GM19328 (cell line): ENCODE measurements around the gene VPS8.
"Not testable (repeated sequence)": the region's sequence is repeated elsewhere in the genome, so short reads cannot be mapped to it uniquely, and the experiment has no call there.

Source experiments
- ATAC-seq: cut with Tn5 transposase; IDR thresholded peaks from one replicate; pipeline ENCODE4 v1.9.1; 2021; ENCODE audit warnings: mild to moderate bottlenecking, moderate library complexity; ENCODE audit not compliant: unreplicated experiment

Gene VPS8

DNA sequence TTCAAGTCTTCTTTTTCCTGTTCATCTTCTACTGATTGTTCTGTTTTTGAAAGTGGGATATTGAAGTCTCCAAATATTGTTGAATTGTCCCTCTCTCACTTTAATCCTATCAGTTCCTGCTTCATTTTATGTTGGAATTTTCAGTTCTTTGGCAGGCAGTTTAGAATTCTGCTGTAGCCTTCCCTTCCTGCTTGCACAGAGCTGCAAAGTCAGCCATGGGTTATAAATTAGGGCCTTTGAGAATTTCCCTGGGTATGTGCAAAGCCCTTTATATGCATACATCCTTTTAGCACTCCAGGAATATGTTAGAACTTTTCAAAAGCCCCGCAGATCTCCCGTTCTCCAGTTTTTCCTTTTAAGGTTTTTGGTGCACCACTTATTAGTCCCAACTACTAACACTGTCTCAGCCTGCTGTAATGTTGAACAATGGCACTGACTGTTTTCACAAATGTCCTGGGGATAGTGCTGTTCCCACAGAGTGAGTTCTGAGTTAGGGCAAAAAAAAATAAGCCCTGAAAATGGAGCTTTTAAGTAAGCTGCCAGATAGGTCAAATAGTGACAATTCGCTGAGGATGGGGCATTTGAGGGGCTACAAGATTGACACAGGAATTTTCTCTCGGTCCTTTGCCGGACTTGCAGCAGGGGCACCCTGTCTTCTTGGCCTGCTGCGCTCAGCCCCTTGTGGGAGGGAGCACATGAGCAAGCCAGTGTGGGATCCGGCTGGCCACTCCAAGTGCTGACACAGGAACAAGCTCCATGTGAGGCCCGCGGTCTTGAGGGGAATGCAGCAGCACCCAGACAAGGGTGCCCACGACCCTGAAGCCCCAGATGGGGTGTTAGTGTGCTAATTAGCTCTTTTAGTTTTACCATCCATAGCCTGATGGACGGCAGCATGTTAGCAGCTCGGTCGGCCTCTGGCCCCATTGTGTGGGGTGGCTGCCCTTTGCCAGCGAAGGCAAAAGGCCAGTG lies 96.0 kb downstream of the VPS8 start:
- no peak for ATAC-seq

DNA sequence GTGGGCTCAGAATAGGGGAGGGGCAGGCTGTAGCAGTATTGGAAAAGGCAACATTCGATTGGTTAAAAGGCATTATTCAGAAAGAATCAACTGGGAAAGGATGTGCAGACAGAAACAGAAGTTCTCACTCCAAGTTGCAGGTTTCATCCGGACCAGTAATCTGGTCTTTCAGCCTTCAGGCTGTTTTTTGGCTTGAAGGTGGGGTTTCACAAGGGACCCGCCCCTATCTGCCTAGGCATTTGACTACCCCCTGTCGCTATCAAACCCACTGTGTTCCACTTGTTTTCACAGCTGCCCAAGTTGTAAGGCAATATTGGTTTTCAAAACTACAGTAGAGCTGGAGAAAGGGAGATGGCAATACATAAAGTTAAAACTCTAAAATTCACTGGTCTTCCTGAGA lies 96.9 kb downstream of the VPS8 start:
- no peak for ATAC-seq

DNA sequence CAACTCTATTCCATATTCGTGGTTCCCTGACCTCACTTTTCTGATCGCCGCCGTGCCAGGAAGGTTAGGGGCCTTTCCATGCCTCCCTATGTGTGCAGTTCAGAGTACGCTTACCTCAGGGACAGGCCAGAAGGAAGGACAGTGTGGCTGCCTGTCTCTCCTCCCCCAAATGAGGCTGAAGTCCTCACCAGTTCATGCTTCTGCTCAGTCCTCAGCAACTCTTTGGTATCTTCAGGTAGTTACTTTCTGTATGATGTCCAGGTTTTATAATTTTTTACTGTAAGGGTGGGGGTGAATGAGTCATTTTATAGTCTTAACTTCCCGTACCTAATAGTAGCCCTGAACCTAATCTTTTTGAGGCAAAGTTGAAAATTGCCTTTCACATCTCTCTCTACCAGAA lies 98.7 kb downstream of the VPS8 start:
- no peak for ATAC-seq

DNA sequence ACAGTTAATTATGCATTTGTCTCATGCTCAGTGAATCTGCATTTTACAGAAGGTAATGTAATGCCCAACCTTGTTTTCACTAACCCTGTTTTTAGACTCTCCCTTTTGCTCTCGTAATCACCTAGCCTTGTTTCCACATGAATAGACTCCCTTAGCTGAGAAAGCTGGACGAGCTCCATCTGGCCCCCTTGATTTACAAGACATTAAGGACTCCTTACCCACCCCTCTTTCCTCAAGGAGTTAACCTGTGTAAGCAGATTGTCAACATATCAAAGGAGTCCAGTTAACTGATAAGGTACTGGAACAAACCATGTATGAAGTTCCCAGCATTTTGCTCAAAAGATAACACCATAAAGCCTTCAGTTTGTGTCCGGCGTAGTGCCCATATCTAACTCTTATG lies 99.6 kb downstream of the VPS8 start:
- ATAC-seq, result no peak

DNA sequence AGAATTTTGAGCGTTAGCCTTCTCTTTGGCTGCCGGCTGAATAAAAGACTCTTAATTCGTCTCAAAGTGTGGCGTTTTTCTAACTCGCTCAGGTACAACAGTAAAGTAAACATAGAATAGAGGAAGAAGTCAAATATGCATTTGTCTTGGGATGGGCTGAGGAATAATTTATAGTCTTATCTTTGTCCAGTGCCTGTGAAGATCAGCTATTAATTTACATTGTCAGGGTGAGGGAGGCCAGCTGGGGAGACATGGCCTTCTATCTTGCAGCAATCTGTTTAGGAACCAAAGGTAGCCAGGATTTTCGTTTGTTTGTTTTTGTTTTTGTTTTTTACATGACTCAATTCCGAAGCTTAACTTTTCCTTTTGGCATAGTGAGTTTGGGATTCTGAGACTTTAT lies 100.2 kb downstream of the VPS8 start:
- no peak for ATAC-seq

DNA sequence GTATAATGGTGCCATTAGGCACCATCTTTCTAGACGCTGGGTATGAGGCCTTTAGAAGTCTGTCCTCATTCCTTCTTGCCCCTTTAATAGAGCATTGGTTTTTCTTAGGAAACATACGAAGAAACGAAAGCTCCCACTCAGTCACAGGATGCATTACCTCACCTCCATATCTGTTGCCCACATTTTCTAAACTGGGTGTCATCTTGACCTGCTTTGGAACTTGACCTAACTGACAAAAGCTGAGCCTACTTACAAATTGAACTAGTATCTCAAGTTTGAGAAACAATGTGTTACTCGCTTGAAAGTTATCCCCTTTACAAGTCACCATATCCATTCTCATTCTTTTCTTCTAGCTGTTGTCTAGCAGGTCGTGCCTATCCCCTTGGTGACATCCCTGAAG lies 102.7 kb downstream of the VPS8 start:
- no peak for ATAC-seq

DNA sequence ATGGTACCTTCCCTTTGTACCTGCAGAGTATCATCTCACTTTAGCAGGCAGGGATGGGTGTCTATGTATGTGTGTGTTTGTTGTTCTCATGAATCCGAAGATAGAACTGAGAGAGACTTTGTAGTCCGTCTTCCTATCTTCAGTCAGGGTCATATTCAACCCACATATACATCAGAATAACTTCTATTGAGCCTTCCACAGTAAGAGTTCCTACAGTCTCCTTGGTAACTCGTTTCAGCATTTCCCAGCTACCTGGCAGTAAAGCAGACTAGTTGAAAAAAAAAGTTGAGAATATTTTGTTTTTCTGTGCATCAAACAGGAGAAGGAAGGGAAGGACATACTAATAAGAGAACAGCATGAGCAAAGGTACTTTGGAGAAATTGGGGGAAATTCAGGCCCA lies 106.8 kb downstream of the VPS8 start:
- no peak for ATAC-seq

DNA sequence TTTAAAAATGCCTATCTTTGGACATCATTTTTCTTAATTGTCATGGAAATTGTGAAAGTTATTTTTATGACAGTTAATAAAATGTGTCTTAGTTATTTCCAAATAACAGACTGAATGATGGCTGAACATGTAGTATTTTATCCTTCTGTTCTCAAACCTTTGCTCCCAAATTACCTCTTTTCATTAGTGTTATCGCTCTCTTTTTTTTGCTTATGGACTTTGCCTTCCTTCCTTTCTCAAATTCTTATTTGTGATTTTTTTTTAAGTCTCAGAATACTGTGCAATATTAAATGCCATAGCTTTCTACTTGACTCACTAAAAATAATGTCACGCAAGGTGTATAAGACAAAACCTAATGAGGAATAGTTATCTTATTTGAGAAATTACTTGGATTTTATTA lies 107.7 kb downstream of the VPS8 start:
- ATAC-seq, result no peak

DNA sequence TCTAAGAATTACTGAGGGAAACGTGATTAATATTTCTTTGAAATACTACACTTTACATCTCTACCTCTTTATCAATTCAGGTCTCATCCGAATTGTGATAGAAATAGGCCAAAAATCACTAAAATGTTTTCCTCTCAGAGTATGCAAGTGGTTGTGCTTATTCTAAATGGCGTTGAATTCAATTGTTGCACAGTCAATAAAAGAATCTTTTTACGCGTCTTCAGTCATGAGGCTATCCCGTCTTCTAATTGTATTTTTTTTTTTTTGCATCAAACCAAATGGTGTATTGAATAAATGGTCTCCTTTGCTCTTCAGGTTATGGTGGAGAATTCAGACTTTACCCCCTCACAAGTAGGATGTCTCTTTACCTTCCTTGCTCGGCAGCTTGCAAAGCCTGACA lies 112.6 kb downstream of the VPS8 start:
- ATAC-seq, result no peak

DNA sequence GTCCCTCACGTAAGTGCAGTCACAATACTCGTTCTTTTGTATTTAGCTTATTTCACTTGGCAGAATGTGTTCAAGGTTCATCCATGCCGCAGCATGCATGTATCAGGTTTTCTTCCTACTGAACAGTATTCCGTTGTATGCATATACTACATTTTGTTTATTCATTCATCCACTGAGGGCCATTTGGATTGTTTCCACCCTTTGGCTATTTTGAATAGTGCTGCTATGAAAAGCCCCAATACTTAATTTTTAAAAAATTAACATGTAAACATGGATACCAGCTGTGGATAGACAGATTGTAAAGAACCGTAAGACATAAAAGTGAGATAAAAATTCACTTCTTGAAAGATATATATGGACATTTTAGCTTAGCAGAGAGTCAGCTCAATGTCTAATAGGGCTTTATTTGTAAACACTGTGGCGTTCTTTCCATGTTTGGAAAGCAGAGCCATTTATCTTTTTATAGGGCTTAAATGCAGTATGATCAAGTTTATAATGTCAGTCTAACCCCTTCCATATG lies 115.9 kb downstream of the VPS8 start:
- ATAC-seq, result no peak

DNA sequence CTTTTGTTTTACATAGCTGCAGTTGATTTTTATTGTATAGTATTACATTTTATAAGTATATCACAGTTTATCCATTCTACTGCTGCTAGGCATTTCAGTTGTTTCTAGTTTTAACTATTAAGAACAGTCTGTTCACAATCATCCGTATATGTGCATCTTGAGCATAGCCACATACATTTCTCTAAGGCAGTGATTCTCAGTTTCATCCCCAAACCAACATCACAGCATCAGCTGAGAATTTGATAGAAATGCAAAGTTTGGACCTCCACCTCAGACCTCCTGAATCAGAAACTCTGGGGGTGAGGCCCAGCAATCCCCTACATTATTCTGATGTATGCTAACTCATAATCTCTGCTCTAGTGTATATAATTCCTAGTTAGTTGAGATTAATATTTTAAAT lies 120.8 kb downstream of the VPS8 start:
- ATAC-seq, result no peak

DNA sequence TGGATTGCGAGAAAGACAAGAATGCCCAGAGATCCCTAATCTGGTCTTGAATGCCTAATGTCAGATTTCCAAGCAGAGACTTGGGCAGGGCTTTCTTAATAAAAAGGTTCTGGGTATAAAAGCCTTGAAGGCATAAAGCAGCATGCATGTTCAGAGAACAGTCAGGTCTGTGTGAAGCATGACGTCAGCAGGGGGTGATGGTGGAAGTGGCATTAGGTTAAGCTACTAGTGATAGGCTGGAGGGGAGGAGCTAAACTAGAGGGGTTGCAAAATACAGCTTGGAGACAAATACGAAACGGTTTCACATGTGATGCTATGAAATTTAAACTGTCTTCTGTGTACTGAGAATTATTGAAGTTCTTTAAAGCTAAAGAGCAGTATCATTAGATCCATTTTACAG lies 125.6 kb downstream of the VPS8 start:
- ATAC-seq, result no peak

DNA sequence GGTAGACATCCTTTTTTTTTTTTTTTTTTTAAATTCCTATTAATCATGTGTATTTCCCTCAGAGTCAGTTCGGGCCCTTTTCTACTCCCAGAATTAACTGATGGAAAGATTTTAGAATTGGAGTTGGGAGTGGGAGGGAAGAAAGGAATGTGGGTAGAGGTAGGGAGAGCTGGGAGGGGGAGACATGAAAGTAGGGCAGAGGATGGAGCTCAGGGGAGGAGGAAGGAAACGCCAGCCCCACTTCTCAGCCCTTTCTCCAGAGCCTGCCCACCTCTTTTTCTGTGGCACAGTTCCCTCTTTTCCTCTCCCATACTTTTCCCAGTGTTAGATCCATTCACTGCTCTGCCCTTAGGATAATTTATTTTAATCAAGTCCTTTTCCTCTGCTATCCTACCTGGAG lies 129.4 kb downstream of the VPS8 start:
- no peak for ATAC-seq

DNA sequence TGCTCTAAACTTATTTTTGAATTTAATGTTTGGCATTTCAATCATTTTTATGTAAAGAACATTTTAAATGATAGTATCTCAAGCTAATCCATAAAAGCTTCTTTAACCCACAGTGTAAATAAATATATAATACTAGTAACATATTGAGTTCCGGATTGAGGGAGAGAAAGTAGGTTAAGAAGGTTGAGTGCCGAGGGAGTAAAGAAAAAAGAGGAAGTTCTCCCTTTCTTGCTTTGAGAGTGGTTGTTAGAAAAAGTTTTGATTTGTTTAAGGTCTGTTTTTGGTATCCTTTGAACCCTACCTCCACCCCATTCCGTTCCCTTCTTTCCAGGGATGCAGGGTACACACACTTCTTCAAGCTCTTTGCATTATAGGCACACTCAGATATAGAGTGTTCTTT lies 130.8 kb downstream of the VPS8 start:
- no peak for ATAC-seq

DNA sequence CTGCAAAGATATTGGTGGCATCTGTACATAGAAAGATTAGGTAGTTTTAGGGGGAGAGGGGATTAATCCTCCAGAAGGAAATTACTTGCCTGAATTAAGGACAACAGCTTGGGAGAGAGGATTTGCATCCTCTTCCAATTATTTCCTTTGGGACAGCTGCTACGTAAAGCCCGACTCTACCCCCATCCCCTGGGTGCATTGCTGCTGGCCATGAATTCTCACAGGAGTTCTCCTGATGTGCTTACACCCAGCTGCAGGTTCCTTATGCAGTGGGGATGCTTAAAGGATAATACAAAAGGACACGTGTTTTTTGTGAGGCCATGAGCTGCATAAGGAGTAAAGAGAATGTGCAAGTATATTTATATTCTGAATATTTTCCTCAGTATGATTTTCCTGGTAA lies 132.3 kb downstream of the VPS8 start:
- ATAC-seq, result no peak

DNA sequence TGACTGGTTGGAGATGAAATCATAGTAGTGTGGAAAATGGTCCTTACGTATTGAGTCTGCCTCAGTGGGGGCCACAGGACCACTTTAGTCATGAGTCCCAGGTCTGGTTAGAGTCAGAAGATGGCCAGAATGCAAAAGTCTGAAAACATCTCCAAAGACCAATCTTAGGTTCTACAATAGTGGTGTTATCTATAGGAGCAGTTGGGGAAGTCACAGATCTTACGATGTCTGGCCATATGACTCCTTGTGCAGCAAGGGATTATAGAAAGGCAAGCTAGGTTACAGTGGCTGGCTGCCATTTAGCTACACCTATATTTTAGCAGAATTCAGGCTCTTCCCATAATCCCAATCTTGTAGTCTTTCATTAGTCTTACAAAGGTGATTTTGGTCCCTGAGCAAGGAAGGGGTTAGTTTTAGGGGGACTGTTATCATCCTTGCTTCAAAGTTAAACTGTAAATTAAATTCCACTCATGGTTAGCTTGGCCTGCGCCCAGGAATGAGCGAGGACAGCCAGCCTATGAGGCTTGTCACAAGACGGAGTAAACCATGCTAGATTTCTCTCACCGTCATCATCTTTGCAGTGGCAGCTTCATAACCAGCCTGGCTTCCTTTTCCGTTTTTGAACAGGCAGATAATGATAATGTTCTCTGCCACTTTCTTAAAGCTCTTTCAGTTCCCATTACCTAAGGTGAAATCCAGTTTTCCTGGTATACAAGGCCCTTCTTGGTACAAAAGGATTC lies 134.1 kb downstream of the VPS8 start:
- no peak for ATAC-seq

DNA sequence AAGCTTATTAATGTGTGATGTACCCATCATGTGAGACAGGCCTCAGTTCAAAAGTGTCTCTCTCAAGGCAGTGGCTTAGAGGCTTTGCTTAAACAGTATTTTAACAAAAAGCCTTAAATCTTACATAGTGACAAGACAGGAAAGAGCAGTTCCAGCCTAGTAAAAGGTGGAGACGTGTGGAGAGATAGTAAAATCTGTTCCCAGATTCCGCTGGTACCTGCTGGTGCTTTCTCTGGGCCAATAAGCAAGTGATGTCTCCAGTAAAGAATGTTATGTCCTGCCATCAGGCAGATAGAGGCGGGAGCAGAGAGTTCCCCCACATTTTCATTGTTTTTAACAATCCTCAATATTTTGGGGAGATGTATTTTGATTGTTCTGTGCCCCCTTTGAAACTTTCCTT lies 135.0 kb downstream of the VPS8 start:
- no peak for ATAC-seq

DNA sequence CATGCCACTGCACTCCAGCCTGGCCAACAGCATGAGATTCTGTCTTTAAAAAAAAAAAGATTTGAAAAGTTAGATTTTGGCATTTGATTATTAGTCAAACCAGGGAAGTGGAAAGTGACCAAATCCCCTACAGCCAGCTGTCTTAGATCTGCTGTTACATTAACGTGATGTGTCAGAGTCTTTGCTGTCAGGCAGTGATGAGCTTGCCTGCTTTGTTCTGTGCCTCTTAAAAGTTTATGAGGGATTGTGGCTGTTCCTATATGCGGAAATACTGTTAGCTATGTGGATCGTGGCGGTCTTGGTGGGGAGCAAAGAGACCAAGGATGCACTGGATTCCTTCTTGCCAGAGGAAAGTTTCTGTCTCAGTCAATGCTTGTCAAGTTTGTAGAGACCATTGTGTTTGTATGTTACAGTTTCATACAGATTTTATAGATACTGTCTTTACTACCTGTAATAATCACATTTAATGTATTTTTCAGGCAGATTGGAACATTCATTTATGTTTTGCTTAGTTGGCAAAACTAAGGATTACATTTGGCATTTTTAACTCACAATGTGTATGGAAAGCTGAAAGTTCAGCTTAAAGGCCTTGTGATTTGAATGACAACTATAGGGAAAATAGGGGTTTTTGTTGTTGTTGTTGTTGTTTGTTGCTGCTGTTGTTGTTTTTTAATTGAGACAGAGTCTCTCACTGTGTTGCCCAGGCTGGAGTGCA lies 137.4 kb downstream of the VPS8 start:
- no peak for ATAC-seq

DNA sequence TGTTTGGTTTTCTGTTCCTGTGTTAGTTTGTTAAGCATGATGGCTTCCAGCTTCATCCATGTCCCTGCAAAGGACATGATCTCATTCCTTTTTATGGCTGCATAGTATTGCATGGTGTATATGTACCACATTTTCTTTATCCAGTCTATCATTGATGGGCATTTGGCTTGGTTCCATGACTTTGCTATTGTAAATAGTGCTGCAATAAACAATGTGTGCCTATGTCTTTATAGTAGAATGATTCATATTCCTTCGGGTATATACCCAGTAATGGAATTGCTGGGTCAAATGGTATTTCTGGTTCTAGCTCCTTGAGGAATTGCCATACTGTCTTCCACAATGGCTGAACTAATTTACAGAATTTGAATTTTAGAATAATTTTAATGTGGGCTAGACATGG lies 138.8 kb downstream of the VPS8 start:
- not testable (repeated sequence) for ATAC-seq

DNA sequence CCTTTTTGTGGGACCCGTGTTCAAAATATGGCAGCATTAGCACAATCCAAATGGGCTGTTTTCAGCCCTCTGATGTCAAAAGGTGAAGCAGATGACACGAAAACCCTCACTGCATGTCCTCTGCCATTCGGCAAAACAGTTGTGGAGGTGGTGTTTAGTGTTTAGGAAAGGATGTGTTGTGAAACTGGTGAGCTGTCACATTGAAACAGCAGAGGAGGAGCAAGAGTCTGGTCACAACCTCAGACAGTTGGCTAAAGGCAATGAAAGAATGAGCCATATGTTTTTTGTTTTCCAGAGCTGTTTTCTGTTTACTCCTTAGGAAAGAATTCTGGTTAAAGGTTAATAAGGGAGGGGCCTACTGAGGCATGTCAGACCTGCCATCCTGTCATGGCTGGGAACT lies 140.7 kb downstream of the VPS8 start:
- ATAC-seq, result no peak

DNA sequence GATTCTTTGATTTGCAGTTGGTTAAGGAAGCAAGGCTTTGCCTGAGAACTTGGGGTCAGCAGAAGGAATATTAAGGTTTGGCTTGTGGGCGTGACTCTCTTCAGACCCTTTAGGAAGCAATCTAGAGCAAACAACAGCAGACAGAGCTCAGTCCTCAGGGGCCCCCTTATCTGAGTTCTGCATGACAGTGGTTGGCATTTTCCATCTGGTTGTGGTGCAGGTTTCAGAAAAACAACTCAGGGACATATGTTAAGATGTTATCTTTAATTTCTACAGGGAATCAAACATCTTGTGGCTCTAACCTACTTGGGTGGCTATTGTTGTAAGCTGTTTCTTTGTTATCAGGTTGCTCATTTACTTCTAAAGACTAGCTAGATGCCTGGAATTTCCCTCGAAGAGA lies 141.4 kb downstream of the VPS8 start:
- ATAC-seq, result no peak
